ENCODE data around the gene SIRT3. TPM values are rescaled to one million over a fixed set of nuclear protein-coding genes. Genes with fewer than 3 reads are reported as not detected.
A peak's percentile ranks its signal among the peaks of the same experiment; 100 is the strongest.

Gene SIRT3
- total and polyA plus RNA-seq, 2 of the 13 experiments (the other 11 are each of a cell fraction or from before 2014, with no cell fraction given), result 15.1 to 18.2 TPM

GRCh38 chr11:284105-285020 lies 48.2 kb upstream of the SIRT3 start (continued):
- TF ChIP-seq ZNF687 (CRISPR knock-in tag; IDR thresholded peaks at IDR 0.05) (peak; percentile 3; the same call in 1 of the 2 replicates), ZSCAN31 (CRISPR knock-in tag; IDR thresholded peaks at IDR 0.05; ENCODE audit: low read depth) (no peak), ZNF317 (CRISPR knock-in tag; IDR thresholded peaks at IDR 0.05) (no peak), ZBTB43 (CRISPR knock-in tag; conservative IDR thresholded peaks at IDR 0.05) (no peak), HOXD1 (CRISPR knock-in tag; IDR thresholded peaks at IDR 0.05) (no peak), PBX3 (CRISPR knock-in tag; IDR thresholded peaks at IDR 0.05; ENCODE audit: borderline replicate concordance) (no peak), ZFP36L2 (CRISPR knock-in tag; IDR thresholded peaks at IDR 0.05) (no peak), E2F5 (CRISPR knock-in tag; conservative IDR thresholded peaks at IDR 0.05) (no peak), ZNF740 (CRISPR knock-in tag; IDR thresholded peaks at IDR 0.05) (no peak), ZNF253 (CRISPR knock-in tag; IDR thresholded peaks at IDR 0.05; ENCODE audit: borderline replicate concordance) (no peak), KDM2A (CRISPR knock-in tag; IDR thresholded peaks at IDR 0.05; ENCODE audit: borderline replicate concordance, low read depth) (0 out of 2 replicates have a peak, but pooled peaks have one; percentile 26), PLRG1 (conservative IDR thresholded peaks at IDR 0.05) (no peak), MIER2 (CRISPR knock-in tag; IDR thresholded peaks at IDR 0.05) (no peak), ZNF768 (CRISPR knock-in tag; IDR thresholded peaks at IDR 0.05) (0 out of 2 replicates have a peak, but pooled peaks have one; percentile 6), ZSCAN21 (CRISPR knock-in tag; IDR thresholded peaks at IDR 0.05; ENCODE audit: borderline replicate concordance) (no peak), RFXAP (CRISPR knock-in tag; IDR thresholded peaks at IDR 0.05; ENCODE audit: borderline replicate concordance) (no peak)
